ENCODE measurements around the gene TCF3.

- TF ChIP-seq TAF1 (IDR thresholded peaks at IDR 0.05; ENCODE audit: low read depth), result no peak
- TF ChIP-seq MAX (IDR thresholded peaks at IDR 0.05), result no peak
- TF ChIP-seq, protein P1, sequence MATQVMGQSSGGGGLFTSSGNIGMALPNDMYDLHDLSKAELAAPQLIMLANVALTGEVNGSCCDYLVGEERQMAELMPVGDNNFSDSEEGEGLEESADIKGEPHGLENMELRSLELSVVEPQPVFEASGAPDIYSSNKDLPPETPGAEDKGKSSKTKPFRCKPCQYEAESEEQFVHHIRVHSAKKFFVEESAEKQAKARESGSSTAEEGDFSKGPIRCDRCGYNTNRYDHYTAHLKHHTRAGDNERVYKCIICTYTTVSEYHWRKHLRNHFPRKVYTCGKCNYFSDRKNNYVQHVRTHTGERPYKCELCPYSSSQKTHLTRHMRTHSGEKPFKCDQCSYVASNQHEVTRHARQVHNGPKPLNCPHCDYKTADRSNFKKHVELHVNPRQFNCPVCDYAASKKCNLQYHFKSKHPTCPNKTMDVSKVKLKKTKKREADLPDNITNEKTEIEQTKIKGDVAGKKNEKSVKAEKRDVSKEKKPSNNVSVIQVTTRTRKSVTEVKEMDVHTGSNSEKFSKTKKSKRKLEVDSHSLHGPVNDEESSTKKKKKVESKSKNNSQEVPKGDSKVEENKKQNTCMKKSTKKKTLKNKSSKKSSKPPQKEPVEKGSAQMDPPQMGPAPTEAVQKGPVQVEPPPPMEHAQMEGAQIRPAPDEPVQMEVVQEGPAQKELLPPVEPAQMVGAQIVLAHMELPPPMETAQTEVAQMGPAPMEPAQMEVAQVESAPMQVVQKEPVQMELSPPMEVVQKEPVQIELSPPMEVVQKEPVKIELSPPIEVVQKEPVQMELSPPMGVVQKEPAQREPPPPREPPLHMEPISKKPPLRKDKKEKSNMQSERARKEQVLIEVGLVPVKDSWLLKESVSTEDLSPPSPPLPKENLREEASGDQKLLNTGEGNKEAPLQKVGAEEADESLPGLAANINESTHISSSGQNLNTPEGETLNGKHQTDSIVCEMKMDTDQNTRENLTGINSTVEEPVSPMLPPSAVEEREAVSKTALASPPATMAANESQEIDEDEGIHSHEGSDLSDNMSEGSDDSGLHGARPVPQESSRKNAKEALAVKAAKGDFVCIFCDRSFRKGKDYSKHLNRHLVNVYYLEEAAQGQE (IDR thresholded peaks at IDR 0.05; ENCODE audit: low read depth), result no peak
- no peak for TF ChIP-seq YY1 (IDR thresholded peaks at IDR 0.05; ENCODE audit: low read depth)
- TF ChIP-seq EGR1 (IDR thresholded peaks at IDR 0.05), result no peak
- TF ChIP-seq EP300 (IDR thresholded peaks at IDR 0.05; ENCODE audit: borderline replicate concordance), result no peak
- no peak for TF ChIP-seq CEBPB (IDR thresholded peaks at IDR 0.05)
- no peak for TF ChIP-seq FOXM1 (IDR thresholded peaks at IDR 0.05; ENCODE audit: borderline replicate concordance, low read depth)
- no peak for TF ChIP-seq ZBTB7A (IDR thresholded peaks at IDR 0.05; ENCODE audit: low read depth)
- no peak for TF ChIP-seq NFIC (IDR thresholded peaks at IDR 0.05)
- TF ChIP-seq RAD21 (IDR thresholded peaks at IDR 0.05; ENCODE audit: low read depth), result no peak
- no peak for TF ChIP-seq TCF12 (IDR thresholded peaks at IDR 0.05; ENCODE audit: low read depth)
These were observed 43.4 kb downstream of the TCF3 start for GRCh38 chr19:1609103-1609396.

Data from Ishikawa (cell line).